Activated naive CD4-positive, alpha-beta T cell treated with anti-CD3 and anti-CD28 coated beads, Interleukin-2, amount 10 ng/mL, durations not matched to agents 7 days and 5 days (primary cell): Measurements from ENCODE around the gene FAM168B.
"Not testable (repeated sequence)": the region's sequence is repeated elsewhere in the genome, so short reads cannot be mapped to it uniquely, and the experiment has no call there.

Experiments
- CTCF ChIA-PET: fragments of 350-600 bp; sonication (Branson Sonifier 250); formaldehyde crosslinking; loops from one replicate; lab custom pipeline; 2021; ENCODE audit warnings: antibody characterized with exemption; lab: Charles Lee
- DNase-seq: peaks from one replicate; pipeline ENCODE4 v3.0.0-alpha.2; 2020
- H3K27ac Mint-ChIP-seq: one replicate; pipeline ENCODE4 v1.8.0; 2021; ENCODE audit warnings: mild to moderate bottlenecking, moderate library complexity, mixed read lengths
- H3K27me3 Mint-ChIP-seq: one replicate; pipeline ENCODE4 v1.8.0; 2021; ENCODE audit warnings: mild to moderate bottlenecking, mixed read lengths
- H3K36me3 Mint-ChIP-seq: one replicate; pipeline ENCODE4 v1.8.0; 2021; ENCODE audit warnings: mixed read lengths
- H3K4me1 Mint-ChIP-seq: one replicate; pipeline ENCODE4 v1.8.0; 2021; ENCODE audit warnings: mixed read lengths
- H3K4me3 Mint-ChIP-seq: one replicate; pipeline ENCODE4 v1.8.0; 2021; ENCODE audit warnings: mild to moderate bottlenecking, moderate library complexity, mixed read lengths
- H3K9me3 Mint-ChIP-seq: one replicate; pipeline ENCODE4 v1.8.0; 2021; ENCODE audit warnings: mixed read lengths

FAM168B gene

GRCh38 chr2:131113566-131114227 lies 20.4 kb upstream of the FAM168B start:
- Mint-ChIP-seq H3K27me3 (no peaks in the 10 kb centered on the region), H3K4me3 (no peak overlapping the region), H3K36me3 (peaks cover 58% of the 10 kb centered on the region), H3K4me1 (peaks cover 63% of the 10 kb centered on the region), H3K27ac (no peak overlapping the region), H3K9me3 (peaks cover 7% of the 10 kb centered on the region)
- DNase-seq, result no peak
- CTCF ChIA-PET, result no interaction called here

GRCh38 chr2:131112529-131112928 lies 19.3 kb upstream of the FAM168B start:
- Mint-ChIP-seq H3K36me3 (peaks cover 55% of the 10 kb centered on the region), H3K4me1 (peaks cover 65% of the 10 kb centered on the region), H3K4me3 (no peak overlapping the region), H3K9me3 (peaks cover 7% of the 10 kb centered on the region), H3K27me3 (no peaks in the 10 kb centered on the region), H3K27ac (no peak overlapping the region)
- CTCF ChIA-PET, result interaction anchor here (0.8 kb wide), 1 partner anchor 42 kb away, joined by 4 read pairs; no protein-coding TSS in a partner anchor
- DNase-seq, result no peak

DNA sequence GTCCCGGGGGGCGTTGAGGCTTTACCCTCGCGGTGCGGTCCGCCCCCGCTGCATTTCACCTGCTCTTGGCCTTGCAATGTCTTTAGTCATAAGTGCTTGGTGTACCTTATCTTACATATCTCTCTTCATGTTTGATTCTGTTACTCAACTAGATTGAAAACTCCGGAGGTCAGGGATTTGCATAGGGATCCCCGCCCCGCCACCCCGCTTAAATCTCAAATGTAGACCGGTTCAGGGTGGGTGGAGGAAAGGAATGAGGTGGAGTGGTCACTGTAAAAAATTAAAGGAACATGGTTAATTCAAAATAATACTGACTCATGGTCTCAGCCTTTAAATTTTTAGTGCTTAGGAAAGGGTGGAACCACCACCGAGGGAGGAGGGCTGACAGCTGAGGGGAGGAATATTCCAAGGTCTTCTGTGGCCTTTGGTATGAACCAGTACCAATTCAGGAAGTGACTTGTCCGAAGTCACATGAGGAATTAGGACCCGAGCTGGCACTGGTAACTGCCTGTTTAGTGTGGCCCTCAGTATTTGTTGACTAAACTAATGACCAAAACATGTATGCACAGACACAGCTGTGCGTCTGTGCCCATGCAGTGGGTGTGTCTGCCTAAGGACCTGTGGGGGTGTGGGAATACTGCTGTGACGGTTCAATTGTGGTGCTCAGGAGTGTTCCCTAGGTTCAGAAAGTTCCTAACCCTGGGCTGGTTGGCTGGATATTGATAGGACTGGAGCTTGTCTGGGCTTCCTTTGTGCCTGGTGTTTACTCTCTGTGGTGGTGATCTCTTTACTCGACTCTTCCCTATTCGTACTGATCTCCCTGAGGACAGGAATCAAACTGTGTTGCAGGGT lies 12.9 kb upstream of the FAM168B start:
- Mint-ChIP-seq H3K36me3 (peaks cover 25% of the 10 kb centered on the region), H3K27ac (peak overlapping the region; percentile 99), H3K27me3 (no peaks in the 10 kb centered on the region), H3K4me1 (peaks cover 63% of the 10 kb centered on the region), H3K9me3 (no peaks in the 10 kb centered on the region), H3K4me3 (peak overlapping the region; percentile 88)
- DNase-seq, result no peak
- CTCF ChIA-PET, result no interaction called here

- H3K4me3 Mint-ChIP-seq, result peak within 1 kb of the TSS; percentile 88
- peak within 1 kb of the TSS; percentile 99 for H3K27ac Mint-ChIP-seq
- H3K27me3 Mint-ChIP-seq, result no peaks in the 10 kb centered on the region
- H3K4me1 Mint-ChIP-seq, result peaks cover 56% of the 10 kb centered on the region
- no peaks in the 10 kb centered on the region for H3K9me3 Mint-ChIP-seq
- CTCF ChIA-PET, result no interaction called here
- peaks cover 20% of the 10 kb centered on the region for H3K36me3 Mint-ChIP-seq
- peak; percentile 94 for DNase-seq
These were observed 12.1 kb upstream of the FAM168B start, which contains the start of gene PLEKHB2 for GRCh38 chr2:131105156-131105949. PLEKHB2 (plus strand) TSS chr2:131105336; CDS start chr2:131120942, 15,606 bp downstream.

- Mint-ChIP-seq H3K27me3 (no peaks in the 10 kb centered on the region), H3K36me3 (peaks cover 14% of the 10 kb centered on the region), H3K4me3 (peak overlapping the region; percentile 88), H3K27ac (peak overlapping the region; percentile 99), H3K9me3 (no peaks in the 10 kb centered on the region), H3K4me1 (peaks cover 51% of the 10 kb centered on the region)
- DNase-seq, result peak; percentile 62
- CTCF ChIA-PET, result no interaction called here
These were observed 11.4 kb upstream of the FAM168B start for GRCh38 chr2:131104487-131105155.

DNA sequence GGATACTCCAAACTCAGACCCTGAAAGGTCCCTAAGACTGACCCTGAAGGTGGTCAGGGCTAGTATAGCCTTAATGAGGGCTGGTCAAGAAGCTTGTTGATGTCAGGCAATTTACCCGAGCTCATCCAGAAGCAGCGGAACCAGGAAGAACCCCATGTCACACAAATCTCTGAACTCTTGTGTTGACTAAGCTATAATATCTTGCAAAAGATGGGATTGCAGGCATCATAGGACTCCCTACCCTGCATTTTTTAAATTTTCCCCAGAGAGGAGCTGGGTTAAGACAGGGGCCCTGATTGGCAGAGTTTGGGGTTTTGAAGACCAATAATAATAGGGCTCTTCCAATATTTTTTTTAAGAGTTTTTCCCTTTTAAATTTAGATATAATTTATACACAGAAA lies 9.9 kb upstream of the FAM168B start:
- Mint-ChIP-seq H3K4me3 (no peak overlapping the region), H3K27ac (peak overlapping the region; percentile 65), H3K9me3 (no peaks in the 10 kb centered on the region), H3K36me3 (peaks cover 6% of the 10 kb centered on the region), H3K4me1 (peaks cover 42% of the 10 kb centered on the region), H3K27me3 (no peaks in the 10 kb centered on the region)
- DNase-seq, result no peak
- CTCF ChIA-PET, result no interaction called here

DNA sequence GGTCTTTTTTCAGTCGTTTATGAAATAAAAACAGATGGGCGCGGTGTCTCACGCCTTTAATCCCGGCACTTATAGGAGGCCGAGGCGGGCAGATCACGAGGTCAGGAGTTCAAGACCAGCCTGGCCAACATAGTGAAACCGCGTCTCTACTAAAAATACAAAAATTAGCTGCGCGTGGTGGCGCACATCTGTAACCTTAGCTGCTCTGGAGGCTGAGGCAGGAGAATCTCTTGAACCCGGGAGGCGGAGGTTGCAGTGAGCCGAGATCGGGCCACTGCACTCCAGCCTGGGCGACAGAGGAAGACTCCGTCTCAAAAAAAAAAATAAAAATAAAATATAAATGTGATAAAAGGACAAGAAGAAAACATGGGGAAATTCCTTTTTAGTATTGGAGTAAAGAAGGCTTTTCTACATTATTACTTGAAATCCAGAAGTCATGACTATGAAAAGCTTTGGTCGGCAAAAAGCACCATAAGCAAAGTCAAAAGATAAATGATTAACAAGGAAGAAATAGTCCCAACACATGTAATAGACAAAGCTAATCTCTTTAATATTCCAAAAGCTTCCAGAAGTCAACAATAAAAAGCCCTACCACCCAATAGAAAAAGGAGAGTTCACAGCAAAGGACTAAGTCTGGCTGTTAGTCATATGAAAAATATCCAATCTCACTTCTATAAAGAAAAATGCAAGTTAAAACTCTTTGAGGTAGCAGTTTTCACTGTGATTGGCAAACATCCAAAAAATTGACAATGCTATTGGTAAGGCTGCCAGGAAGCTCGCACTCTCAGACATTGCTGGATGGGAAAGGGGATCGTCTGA lies 1.4 kb upstream of the FAM168B start:
- peak overlapping the region; percentile 87 for H3K4me3 Mint-ChIP-seq
- DNase-seq, result no peak
- peaks cover 22% of the 10 kb centered on the region for H3K4me1 Mint-ChIP-seq
- H3K27me3 Mint-ChIP-seq, result no peaks in the 10 kb centered on the region
- peaks cover 3% of the 10 kb centered on the region for H3K36me3 Mint-ChIP-seq
- CTCF ChIA-PET, result no interaction called here
- H3K27ac Mint-ChIP-seq, result peak overlapping the region; percentile 93
- no peaks in the 10 kb centered on the region for H3K9me3 Mint-ChIP-seq

- peak; percentile 22 for DNase-seq
- Mint-ChIP-seq H3K4me3 (peak overlapping the region; percentile 87), H3K4me1 (peaks cover 22% of the 10 kb centered on the region), H3K27ac (peak overlapping the region; percentile 93), H3K27me3 (no peaks in the 10 kb centered on the region), H3K9me3 (no peaks in the 10 kb centered on the region), H3K36me3 (peaks cover 7% of the 10 kb centered on the region)
- CTCF ChIA-PET, result no interaction called here
These were observed 619 bp upstream of the FAM168B start for GRCh38 chr2:131093696-131094462.

DNA sequence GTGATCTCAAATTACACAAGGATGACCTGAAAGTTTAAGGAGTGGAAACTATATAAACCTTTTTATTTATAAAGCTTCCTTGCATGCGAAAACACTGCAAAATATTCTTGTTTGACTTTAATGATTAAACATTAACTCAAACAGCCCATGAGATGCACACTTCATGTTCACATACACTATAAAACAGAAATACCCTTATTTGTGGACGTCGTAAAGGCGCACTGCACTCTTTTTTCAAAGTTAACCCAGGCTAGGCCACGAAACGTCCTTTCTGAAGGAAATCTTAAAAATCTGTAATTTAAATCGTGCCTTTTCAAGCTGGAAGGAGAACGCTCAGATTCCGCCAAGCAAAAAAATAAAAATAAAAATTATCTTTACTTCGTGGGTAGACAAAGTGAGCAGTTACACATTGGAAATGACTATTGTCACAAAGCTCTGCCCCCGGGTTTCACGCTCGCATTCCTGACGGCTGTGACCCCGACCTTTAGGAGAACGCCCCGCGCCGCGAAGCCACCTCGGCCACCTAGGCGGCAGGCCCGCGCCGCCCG lies 728 bp downstream of the FAM168B start:
- Mint-ChIP-seq H3K36me3 (peaks cover 18% of the 10 kb centered on the region), H3K4me3 (peak overlapping the region; percentile 87), H3K27me3 (no peaks in the 10 kb centered on the region), H3K4me1 (peaks cover 24% of the 10 kb centered on the region), H3K27ac (peak overlapping the region; percentile 89), H3K9me3 (no peaks in the 10 kb centered on the region)
- CTCF ChIA-PET, result interaction anchor here (1.4 kb wide), 1 partner anchor 16 kb away, joined by 3 read pairs; no protein-coding TSS in a partner anchor
- DNase-seq, result no peak

DNA sequence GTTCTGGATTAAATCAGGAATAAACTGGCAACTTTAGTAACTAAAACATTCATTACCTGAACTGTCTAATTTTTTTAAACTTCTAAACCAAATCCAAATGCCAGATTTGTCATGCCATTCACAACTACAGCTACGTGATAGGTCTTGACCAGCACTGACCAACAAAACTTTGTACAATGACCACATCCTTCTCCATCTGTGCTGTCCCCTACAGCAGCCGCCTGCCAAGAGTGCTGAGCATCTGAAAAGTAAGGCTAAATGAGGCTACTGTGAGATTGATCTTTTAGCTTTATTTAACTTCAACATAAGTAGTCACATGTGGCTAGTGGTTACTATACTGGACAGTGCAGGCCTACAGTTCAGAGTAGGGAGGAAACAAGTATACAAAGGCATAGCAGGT lies 7.6 kb downstream of the FAM168B start:
- Mint-ChIP-seq H3K4me1 (peaks cover 24% of the 10 kb centered on the region), H3K27me3 (no peaks in the 10 kb centered on the region), H3K9me3 (no peaks in the 10 kb centered on the region), H3K36me3 (peaks cover 59% of the 10 kb centered on the region), H3K27ac (no peak overlapping the region), H3K4me3 (no peak overlapping the region)
- CTCF ChIA-PET, result no interaction called here
- DNase-seq, result no peak

- Mint-ChIP-seq H3K4me1 (peaks cover 34% of the 10 kb centered on the region), H3K27me3 (no peaks in the 10 kb centered on the region), H3K27ac (no peak overlapping the region), H3K4me3 (no peak overlapping the region), H3K36me3 (peaks cover 56% of the 10 kb centered on the region), H3K9me3 (no peaks in the 10 kb centered on the region)
- CTCF ChIA-PET, result no interaction called here
- no peak for DNase-seq
These were observed 12.1 kb downstream of the FAM168B start for GRCh38 chr2:131081190-131081589.

DNA sequence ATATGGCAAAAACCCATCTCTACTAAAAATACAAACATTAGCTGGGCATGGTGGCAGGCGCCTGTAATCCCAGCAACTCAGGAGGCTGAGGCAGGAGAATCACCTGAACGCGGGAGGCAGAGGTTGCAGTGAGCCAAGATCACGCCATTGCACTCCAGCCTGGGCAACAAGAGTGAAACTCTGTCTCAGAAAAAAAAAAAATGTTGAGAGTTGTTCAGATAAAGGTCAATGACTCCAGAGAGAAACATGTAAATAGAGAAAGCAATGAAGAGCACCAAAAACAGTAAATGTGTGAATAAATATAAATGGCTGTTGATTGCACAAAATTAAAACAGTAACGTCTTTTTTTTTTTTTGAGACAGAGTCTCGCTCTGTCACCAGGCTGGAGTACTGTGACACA lies 13.3 kb downstream of the FAM168B start:
- H3K27ac Mint-ChIP-seq, result peak overlapping the region; percentile 80
- H3K36me3 Mint-ChIP-seq, result peaks cover 54% of the 10 kb centered on the region
- CTCF ChIA-PET, DNase-seq, H3K9me3 Mint-ChIP-seq, H3K27me3 Mint-ChIP-seq, H3K4me3 Mint-ChIP-seq: not testable (repeated sequence)
- peaks cover 27% of the 10 kb centered on the region for H3K4me1 Mint-ChIP-seq
